ENCODE measurements around the gene FDCSP.

DNA sequence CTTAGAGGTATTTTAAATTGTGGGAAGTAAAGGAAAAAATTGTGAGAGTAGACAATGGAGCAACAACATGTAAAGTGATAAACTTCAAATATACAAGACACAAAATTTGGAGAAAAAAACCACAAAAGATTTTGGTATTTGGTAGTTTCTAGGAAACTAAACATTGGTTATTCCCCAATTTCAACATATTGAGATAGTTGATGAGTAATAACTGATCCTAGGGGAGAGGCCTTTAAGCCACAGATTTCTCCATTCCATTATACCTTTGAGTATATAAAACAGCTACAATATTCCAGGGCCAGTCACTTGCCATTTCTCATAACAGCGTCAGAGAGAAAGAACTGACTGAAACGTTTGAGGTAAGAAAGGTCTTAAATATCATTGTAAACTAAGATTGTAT, at the start of gene FDCSP:
- no peak for TF ChIP-seq MTF1 (CRISPR knock-in tag; IDR thresholded peaks at IDR 0.05; ENCODE audit: borderline replicate concordance)
- TF ChIP-seq EP300 (IDR thresholded peaks at IDR 0.05; ENCODE audit: low read length), result no peak
- TF ChIP-seq RNF2 (IDR thresholded peaks at IDR 0.05), result no peak
- TF ChIP-seq FOXM1 (IDR thresholded peaks at IDR 0.05; ENCODE audit: low read depth), result no peak
- TF ChIP-seq FOXM1 (CRISPR knock-in tag; IDR thresholded peaks at IDR 0.05; ENCODE audit: low read depth), result no peak
- TF ChIP-seq, protein P1, sequence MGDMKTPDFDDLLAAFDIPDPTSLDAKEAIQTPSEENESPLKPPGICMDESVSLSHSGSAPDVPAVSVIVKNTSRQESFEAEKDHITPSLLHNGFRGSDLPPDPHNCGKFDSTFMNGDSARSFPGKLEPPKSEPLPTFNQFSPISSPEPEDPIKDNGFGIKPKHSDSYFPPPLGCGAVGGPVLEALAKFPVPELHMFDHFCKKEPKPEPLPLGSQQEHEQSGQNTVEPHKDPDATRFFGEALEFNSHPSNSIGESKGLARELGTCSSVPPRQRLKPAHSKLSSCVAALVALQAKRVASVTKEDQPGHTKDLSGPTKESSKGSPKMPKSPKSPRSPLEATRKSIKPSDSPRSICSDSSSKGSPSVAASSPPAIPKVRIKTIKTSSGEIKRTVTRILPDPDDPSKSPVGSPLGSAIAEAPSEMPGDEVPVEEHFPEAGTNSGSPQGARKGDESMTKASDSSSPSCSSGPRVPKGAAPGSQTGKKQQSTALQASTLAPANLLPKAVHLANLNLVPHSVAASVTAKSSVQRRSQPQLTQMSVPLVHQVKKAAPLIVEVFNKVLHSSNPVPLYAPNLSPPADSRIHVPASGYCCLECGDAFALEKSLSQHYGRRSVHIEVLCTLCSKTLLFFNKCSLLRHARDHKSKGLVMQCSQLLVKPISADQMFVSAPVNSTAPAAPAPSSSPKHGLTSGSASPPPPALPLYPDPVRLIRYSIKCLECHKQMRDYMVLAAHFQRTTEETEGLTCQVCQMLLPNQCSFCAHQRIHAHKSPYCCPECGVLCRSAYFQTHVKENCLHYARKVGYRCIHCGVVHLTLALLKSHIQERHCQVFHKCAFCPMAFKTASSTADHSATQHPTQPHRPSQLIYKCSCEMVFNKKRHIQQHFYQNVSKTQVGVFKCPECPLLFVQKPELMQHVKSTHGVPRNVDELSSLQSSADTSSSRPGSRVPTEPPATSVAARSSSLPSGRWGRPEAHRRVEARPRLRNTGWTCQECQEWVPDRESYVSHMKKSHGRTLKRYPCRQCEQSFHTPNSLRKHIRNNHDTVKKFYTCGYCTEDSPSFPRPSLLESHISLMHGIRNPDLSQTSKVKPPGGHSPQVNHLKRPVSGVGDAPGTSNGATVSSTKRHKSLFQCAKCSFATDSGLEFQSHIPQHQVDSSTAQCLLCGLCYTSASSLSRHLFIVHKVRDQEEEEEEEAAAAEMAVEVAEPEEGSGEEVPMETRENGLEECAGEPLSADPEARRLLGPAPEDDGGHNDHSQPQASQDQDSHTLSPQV (IDR thresholded peaks at IDR 0.05), result no peak
- no peak for TF ChIP-seq TCF15 (CRISPR knock-in tag; IDR thresholded peaks at IDR 0.05)
- no peak for TF ChIP-seq ZNF699 (CRISPR knock-in tag; IDR thresholded peaks at IDR 0.05; ENCODE audit: insufficient replicate concordance)
- TF ChIP-seq MNT (conservative IDR thresholded peaks at IDR 0.05), result no peak
- no peak for TF ChIP-seq ZNF436 (CRISPR knock-in tag; IDR thresholded peaks at IDR 0.05)

All from K562 (cell line).